AG20443 (cell line): ENCODE data around the gene AAK1.
"Not testable (repeated sequence)": the region's sequence is repeated elsewhere in the genome, so short reads cannot be mapped to it uniquely, and the experiment has no call there.

Source experiments
- DNase-seq: peaks from one replicate; pipeline ENCODE4 v3.0.0; 2012; ENCODE audit warnings: low spot score, mixed read lengths

The AAK1 gene

DNA sequence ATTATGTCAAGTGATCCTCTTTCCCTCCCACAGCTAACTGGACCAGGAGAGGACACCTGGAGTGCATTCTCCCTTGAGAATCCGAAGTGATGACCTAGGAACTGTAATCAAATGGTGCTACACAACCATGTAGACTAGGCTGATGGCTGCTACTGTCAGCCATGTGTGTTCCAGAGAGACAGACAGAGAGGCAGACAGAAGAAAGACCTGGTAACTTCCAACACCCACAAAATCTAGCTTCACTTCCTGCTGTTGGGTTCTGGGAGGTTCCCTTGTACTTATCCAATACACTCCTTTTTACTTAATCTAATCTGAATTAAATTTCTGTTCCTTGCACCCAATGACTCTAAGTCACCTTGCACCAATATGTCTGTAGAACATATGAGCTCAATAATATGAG, 72.3 kb downstream of the AAK1 start:
- DNase-seq, result no peak

DNA sequence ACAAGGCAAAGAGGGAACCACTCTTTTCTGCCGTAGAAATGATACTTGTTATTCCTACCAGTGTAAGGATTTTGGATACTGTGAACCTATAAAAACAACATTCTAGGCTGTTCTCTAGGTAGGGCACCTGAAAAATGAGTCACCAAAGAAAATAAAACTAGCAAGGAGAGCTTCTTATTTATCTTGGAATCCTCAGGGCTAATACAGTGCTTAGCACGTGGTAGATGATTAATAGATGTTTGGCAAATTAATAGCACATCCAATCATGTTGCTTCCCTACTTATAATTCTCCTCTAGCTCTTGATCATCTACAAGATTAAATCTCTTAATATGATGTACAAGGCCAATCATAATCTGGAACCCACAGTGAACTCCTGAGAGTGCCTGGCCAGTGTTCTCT, 73.1 kb downstream of the AAK1 start:
- no peak for DNase-seq

DNA sequence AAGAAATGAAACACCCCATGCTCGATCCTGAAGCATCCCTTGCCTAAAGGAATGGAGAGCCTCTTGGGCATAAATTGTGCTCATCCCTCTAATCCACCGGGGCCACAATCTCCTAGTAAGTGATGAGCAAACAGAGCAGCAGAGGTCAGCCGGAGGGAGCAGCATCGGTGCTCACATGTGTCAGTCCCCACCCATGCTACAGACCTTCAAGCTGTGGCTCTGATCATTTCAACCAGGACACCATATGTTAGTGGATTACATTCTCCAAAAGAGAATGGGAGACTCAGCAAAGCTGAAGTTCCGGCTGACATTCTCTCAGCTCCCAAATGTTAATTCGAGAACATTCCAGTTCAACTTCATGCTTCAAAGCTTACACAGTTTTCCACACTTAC, 75.6 kb downstream of the AAK1 start:
- no peak for DNase-seq

DNA sequence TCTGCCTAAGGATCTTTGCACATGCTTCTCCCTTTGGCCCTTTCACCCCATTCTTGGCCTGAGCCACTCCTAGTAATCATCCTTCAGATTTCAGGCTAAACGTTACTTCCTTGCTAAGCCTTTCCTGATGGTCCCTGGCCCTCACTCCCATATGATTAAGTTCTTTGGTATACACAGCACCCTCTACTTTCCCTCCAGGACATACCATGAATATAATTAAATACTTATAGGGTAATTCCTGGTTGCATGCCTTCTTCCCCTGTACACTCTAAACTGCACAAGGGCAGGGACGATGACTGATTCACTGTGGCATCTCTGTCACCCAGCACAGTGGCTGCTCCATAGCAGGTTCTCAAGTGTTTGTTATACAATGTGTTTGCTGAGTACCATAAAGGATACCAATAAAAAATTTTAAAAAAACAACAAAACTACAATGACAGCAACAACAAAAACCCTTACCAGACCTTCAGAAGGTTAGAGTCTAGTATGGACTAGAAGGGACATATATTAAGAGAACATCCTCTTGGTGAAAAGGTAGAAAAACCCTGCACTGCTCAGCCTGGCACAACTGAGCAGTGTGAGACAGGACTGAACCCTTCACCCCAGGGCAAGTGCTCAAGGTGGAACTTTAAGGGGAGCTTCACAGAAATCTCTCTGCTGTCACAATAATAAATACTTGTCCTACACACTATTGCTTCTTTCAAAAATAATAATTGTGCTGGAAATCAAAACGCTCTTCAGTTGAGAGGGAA, 76.2 kb downstream of the AAK1 start:
- no peak for DNase-seq

DNA sequence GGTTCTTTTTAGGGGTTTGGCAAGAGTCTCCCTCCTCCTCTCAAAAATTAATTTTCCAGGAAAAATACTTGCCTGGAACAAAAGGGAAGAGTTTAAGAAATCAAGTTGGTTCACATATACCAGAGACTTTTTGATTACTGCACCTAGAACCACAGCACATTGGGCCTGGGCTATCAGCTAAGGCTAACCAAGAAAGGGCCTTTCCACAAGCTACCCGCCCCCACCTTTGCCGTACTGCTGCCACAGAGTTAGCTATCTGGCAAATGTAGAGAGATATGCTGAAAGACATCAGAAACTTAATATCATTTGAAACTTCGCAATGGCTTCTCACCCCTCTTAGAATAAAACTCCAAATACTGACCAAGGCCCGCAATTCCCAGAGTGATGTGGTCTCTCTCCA, 76.9 kb downstream of the AAK1 start:
- no peak for DNase-seq

DNA sequence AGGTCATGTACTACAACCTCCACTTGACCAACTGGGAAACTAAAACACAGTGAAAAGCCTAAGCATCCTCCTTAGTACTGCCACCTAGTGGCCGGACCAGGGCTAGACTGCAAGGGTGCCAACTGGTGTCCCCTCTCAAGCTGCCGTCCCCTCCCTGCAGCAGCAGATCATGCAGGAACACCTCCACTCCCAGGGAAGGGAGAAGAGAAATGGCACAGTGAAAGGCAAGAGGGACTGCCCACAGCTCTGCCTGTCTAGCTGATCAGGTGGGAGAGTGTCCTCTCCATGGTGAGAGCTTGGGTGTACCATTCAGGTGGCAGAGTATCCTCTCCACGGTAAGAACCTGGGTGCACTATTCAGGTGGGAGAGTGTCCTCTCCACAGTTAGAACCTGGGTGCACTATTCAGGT, 78.1 kb downstream of the AAK1 start:
- peak; percentile 52 for DNase-seq

DNA sequence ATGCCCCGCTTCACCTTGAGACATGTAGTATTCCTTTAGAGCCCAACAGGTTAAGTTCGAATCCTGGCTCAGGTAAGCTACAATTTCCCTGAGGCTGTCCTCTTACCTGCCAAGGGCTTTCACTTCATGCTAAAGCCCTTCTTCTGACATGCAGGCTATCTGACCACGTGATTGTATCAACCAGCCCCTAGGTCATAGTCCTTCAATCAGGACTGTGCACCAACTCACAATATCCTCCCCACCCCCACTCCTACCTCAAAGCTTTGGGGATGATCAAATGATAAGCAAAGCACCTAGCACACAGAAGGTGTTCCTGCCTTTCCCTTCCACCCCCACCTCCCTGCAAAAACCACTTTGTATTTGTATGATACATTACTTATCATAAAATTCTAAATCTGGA, 78.9 kb downstream of the AAK1 start:
- no peak for DNase-seq

DNA sequence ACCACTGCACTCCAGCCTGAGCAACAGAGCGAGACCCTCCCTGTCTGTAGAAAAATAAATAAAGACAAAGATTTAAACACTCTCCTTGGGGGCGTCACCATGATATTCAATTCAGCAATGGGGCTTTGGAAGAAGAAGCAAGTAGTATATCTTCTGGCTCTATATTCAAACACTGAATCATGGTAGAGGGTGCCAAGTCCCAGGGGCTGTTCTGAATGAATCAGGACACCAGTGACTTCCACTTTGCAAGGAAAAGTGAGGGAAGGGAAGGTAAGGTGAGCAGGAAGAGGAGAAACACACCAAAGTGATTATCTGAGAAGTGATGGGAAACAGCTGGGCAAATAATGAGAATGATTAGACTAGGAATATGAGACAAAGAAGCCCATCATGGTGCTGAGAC, 80.5 kb downstream of the AAK1 start:
- no peak for DNase-seq

DNA sequence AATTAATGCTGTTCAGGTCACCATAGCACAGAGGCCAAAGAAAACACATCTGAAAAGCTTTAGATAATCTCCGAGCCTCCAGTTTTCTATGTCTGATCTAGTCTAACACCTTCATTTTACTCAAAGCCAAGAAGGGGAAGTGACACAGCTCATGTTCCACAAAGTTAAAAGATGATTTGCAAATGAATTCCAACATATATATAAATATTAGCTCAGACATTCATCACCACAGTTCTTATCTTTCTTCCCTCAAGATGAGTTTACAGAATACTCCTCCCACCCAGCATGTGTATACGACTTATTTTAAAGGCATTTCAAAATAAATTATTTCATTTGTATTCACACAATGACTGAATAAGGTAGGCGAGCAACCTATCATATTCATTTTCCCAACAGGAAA, 82.4 kb downstream of the AAK1 start:
- no peak for DNase-seq

DNA sequence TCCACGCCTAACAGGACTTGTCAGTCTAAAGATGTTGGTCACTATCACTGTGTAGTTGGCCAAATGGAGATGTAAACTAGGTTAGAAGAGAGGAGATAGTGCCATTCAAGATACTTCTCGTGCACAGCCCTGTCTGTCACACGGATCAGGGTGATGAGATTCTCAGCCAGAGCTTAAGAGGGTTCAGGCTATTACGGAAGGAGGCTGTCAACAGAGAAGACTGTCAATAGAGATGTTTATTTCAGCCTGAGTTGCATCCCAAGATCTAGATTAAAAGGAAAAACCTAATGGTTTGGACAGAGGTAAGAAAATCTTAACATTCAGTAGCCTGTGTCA, 83.4 kb downstream of the AAK1 start:
- no peak for DNase-seq

DNA sequence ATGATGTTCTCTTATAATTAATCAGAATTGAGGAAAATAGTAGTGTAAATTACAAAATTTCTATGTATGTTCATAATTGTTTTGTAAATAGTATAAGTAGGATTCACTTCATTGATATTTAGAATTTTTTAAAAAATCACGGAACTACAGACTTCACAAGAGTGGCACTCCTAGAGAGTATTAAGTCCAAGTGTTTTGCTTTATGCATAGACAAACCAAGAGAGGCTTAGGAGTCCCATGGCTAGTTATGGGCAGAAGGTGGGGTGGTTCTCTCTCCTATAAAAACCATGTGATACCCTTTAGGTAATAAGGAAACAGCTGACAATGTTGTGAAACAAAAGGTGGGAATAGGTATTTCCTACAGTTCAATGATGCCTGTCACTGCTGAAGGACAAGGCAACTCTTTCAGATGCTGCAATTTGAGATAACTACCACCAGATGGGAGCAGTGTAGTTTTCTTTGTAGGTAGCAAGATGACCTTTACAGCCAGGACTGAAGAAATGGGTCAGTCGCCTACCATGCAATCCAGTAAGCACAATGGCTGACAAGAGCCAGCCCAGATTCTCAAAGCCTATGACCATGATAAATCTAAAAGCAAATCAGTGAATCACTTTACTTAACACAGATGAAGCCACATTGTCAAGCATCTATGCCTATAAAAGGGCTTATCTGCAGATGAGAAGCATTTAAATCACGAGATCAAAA, 83.9 kb downstream of the AAK1 start:
- peak; percentile 64 for DNase-seq

DNA sequence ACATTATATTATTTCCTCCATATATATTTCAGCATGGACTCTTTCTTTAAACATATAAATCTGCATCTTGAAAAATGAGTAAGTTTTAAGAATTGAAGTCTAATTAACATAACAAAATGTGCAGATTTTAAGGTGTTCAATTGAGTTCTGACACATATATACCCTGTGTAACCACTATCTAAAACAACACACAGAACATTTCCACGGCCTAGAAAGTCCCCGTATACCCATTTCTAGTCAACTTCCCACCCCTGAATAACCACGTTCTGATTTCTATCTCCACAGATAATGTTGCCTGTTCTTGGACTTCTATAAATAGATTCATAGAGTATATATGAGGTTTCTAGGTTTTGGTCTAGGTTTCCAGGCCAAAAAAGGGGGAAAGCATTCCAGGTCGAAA, 87.5 kb downstream of the AAK1 start:
- no peak for DNase-seq

DNA sequence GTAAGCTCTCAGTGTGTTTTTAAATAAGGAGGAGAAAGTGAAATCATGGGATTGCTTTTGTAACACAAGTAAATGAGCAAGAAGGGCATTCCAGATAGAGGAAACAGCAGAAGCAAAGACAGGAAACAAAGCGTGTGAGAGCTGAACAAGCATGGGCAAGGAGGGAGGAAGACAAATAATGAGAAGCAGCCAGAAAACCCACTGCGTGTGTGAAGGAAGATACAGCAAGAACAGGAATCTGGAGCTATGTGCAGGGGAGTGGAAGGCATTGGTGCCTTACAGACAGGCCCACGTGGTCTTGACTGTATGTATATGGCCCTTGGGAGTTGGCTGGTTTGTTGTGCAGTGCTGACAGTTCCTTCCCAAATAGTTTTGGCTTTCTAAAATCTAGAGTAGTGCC, 88.6 kb downstream of the AAK1 start:
- no peak for DNase-seq

DNA sequence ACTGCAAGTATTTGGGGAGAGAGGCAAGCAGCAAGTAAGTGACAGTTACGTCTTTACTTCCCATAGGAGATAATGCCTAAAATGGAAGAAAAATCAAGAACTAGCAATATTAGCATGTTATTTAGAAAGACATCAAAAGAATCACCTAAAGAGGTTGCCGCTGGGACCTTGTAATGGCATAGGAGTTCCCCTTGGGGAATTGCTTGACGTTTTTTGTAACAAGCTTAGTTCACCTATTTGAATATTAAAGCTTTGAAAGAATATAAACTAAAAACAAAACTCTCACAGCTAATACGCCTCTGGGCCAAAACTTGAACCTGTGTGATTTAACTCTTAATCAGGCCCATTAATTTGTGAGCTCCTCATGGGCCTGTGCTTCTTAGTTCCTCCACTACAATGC, 89.0 kb downstream of the AAK1 start:
- no peak for DNase-seq

DNA sequence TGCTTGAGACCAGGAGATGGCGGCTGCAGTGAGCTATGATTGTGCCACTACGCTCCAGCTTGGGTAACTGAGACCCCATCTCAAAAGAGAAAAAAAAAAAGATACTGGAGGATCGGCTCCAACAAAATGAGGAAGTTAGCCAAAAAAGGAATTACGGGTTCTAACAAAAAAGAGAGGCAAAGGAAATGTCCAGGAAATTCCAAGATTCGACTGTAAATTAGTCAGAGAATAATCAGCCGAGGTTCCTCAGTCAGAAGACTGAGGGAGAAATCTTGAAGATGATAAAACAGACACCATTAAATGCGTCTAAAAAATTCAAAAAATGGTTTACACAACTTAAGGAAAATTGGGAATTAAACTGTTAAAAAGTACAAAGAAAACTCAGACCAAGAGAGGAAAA, 89.5 kb downstream of the AAK1 start:
- no peak for DNase-seq

DNA sequence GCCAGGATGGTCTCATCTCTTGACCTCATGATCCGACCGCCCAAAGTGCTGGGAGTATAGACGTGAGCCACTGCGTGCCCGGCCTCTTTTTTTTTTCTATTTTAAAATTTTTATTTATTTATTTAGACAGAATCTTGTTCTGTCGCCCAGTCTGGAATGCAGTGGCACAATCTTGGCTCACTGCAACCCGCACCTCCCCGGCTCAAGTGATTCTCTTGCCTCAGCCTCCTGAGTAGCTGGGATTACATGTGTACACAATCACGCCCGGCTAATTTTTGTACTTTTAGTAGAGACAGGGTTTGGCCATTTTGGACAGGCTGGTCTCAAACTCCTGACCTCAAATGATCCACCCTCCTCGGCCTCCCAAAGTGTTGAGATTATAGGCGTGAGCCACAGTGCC, 93.0 kb downstream of the AAK1 start:
- not testable (repeated sequence) for DNase-seq

DNA sequence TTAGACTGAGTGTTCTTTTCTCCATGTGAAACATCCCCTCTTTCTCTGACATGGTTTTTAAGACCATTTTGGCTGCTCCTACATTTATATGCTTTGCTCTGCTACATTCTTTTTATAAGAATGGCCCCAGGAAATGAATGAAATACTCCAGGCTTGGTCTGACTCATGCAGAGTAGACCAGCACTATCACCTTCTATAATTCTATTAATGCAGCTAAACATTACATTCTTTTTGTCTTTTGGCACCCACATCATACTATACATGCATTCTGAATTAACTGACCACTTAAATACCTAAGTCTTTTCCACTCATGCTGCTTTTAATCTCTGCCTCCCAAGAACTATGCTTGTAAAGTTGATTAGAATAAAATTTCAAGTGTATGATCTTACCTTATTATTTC, 94.1 kb downstream of the AAK1 start:
- DNase-seq, result peak; percentile 34

DNA sequence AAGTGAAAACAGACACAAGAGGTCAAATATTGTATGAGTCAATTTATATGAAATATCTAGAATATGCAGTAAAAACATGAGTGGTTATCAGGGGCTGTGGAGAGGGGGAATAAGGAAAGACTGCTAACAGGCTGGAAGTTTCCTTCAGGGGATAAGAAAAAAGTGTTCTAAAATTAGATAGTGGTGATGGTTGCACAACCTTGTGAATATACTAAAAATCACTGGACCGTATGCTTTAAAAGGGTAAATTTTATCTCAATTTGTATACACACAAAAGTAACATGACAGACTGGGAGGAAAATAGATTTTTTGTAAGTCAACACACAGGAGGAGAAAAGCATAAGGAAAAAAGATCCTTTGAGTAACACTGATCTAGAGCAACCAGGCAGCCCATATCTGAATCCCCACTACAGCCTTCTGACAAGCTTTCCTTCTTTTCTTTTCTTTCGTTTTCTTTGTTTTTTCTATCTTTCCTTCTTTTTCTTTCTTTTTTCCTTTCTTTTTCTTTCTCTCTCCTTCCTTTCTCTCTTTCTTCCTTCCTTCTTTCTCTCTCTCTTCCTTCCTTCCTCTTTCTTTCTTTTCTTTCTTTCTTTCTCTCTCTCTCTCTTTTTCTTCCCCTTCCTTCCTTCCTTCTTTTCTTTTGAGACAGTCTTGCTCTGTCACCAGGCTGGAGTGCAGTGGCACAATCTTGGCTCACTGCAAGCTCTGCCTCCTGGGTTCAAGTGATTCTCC, 95.4 kb downstream of the AAK1 start:
- DNase-seq, result no peak

DNA sequence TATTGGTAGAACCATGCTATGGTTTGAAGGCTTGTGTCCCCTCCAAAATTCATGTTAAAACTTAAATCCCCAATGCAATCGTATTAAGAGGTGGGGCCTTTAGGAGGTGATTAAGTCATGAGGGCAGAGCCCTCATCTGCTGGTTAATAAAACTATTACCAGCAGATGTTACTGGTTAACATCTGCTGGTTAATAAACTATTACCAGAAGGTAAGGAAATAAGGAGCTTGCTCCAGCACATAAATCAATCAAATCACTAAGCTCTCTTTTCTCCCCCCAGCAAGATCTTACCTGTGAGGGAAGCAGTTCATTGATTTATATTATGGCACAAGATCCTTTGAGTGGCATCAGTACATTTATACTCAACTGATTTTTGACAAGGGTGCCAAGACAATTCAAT, 96.9 kb downstream of the AAK1 start:
- DNase-seq, result no peak

DNA sequence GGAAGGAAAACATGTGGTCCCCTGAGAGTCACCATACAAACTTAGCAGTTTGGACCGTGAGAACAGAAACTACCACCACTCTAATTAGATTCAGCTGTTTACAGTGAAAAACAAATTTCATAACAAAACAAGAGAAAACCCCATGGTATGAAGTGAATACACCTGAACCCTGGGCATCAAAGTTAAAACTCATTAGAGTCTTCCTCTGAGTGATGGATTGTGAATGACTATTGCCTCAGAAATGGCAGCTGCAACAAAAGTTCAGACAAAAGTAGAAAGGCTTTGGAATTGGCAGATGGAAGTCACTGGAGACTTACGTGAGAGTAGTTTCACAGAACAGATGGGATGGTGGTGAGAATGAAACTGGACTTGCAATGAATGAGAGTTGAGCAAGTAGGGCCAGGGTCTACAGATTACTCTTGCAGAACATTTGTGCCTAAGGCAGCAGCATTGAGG, 98.0 kb downstream of the AAK1 start:
- DNase-seq, result no peak

DNA sequence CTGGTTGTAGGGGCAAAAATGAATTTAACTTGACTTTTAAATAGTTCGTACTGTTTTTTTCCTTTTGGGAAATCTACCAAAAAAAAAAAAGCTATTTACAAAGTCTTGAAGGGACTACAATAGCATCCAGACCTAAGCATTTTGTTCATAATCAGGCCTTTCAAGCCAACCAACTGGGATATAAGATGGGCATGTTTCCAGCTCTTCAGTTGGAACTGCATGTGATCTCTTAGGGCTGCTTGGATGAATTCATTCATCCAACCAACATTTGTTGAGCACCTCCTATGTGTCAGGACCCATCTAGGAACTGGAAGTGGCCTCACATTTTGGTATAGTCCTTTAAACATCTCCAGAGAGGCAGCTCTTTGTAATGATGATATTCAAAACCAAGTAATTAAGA, 98.6 kb downstream of the AAK1 start:
- no peak for DNase-seq

DNA sequence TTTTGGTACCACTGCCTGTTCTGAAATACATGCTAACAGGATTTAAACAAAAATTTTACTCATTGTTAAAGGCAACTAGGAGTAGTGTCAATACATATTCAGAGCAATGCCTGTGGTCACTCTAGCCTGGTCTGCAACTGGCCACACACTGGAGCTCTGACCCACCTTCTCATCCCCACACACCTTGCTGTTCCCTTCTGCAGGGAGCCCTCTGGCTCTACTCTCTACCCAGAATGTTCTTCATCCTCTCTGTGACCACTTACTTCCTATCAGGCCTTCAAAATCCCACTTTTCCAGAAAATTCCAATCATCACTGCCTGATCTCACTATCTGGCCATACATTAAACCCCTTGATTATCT, 104.0 kb downstream of the AAK1 start:
- DNase-seq, result no peak

DNA sequence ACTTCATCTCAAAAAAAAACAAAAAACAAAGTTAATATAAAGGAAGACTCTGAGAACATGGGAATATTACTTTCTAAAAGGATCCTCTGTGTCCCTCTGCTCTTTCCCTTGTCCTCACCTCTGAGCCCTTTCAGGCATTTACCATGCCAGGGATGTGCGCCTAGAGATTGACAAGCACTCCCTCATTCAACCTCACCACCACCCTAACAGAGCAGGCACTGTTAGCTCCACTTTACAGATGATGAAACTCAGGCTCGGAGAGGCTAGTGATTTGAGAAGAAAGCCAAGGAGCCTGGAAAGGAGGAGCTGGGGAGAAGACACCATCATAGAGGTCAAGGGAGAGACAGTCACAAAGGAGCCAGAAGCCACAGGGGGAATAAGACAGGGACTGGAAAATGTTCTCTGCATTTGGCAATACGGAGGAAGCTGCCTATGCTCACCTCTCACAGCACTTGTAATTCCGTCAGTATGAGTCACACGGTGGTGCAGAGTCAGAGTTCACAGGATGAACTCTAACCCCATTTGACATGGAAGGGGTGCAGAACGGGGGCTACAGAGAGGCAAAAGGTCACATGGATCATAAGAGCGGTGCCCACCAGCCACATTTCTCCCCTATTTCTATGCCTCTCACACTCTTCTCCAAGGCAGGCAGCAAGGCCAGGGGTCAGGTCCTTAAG, 104.5 kb downstream of the AAK1 start:
- no peak for DNase-seq
